Measurements from ENCODE around the gene RNU11.
"Not testable (repeated sequence)": the region's sequence is repeated elsewhere in the genome, so short reads cannot be mapped to it uniquely, and the experiment has no call there.

Gene RNU11

GRCh38 chr1:28671254-28671780, 22.9 kb downstream of the RNU11 start:
- Histone ChIP-seq H3K9me2 (ENCODE audit: low read depth, low read length) (no peaks in the 10 kb centered on the region), H3K79me2 (ENCODE audit: insufficient read depth, low read length) (peaks cover 10% of the 10 kb centered on the region), H2AFZ (ENCODE audit: low read length) (no peak overlapping the region), H4K20me1 (ENCODE audit: insufficient read depth, low read length) (no peaks in the 10 kb centered on the region), H3K9me3 (ENCODE audit: low read length) (no peaks in the 10 kb centered on the region), H3K36me3 (ENCODE audit: insufficient read depth, low read length) (no peaks in the 10 kb centered on the region), H3K4me3 (ENCODE audit: low read depth, low read length, poor library complexity, severe bottlenecking) (no peak overlapping the region), H3K4me1 (ENCODE audit: insufficient read depth, low read length, severe bottlenecking) (peaks cover 15% of the 10 kb centered on the region), H3K27me3 (ENCODE audit: insufficient read depth, low read length) (no peaks in the 10 kb centered on the region), H3K4me2 (ENCODE audit: low read length) (no peak overlapping the region), H3F3A (ENCODE audit: insufficient read depth, low read length) (no peaks in the 10 kb centered on the region), H3K27ac (ENCODE audit: low read depth, low read length, poor library complexity, severe bottlenecking) (no peak overlapping the region), H3K9ac (ENCODE audit: low read length) (no peak overlapping the region)
- TF ChIP-seq EZH2 (IDR thresholded peaks at IDR 0.05; ENCODE audit: borderline replicate concordance, low read length) (no peak), CTCF (IDR thresholded peaks at IDR 0.05; ENCODE audit: low read length) (no peak)

GRCh38 chr1:28672971-28673370, 24.6 kb downstream of the RNU11 start:
- not testable (repeated sequence) for H3K9ac ChIP-seq (ENCODE audit: low read length); H3K4me1 ChIP-seq (ENCODE audit: insufficient read depth, low read length, severe bottlenecking); H3K4me3 ChIP-seq (ENCODE audit: low read depth, low read length, poor library complexity, severe bottlenecking); H3K27ac ChIP-seq (ENCODE audit: low read depth, low read length, poor library complexity, severe bottlenecking); H2AFZ ChIP-seq (ENCODE audit: low read length); H3K4me2 ChIP-seq (ENCODE audit: low read length); H3K36me3 ChIP-seq (ENCODE audit: insufficient read depth, low read length); H4K20me1 ChIP-seq (ENCODE audit: insufficient read depth, low read length); H3K9me2 ChIP-seq (ENCODE audit: low read depth, low read length); H3K27me3 ChIP-seq (ENCODE audit: insufficient read depth, low read length); H3K79me2 ChIP-seq (ENCODE audit: insufficient read depth, low read length); H3F3A ChIP-seq (ENCODE audit: insufficient read depth, low read length); H3K9me3 ChIP-seq (ENCODE audit: low read length)

GRCh38 chr1:28675924-28676257, 27.5 kb downstream of the RNU11 start:
- no peaks in the 10 kb centered on the region for H3K9me3 ChIP-seq (ENCODE audit: low read length)
- TF ChIP-seq CTCF (IDR thresholded peaks at IDR 0.05; ENCODE audit: low read length) (no peak), EZH2 (IDR thresholded peaks at IDR 0.05; ENCODE audit: borderline replicate concordance, low read length) (no peak)
- no peaks in the 10 kb centered on the region for H3K9me2 ChIP-seq (ENCODE audit: low read depth, low read length)
- H3K27ac ChIP-seq (ENCODE audit: low read depth, low read length, poor library complexity, severe bottlenecking): no peak overlapping the region
- peaks cover 6% of the 10 kb centered on the region for H3K79me2 ChIP-seq (ENCODE audit: insufficient read depth, low read length)
- no peak overlapping the region for H3K9ac ChIP-seq (ENCODE audit: low read length)
- H3K4me1 ChIP-seq (ENCODE audit: insufficient read depth, low read length, severe bottlenecking): no peaks in the 10 kb centered on the region
- no peaks in the 10 kb centered on the region for H3K27me3 ChIP-seq (ENCODE audit: insufficient read depth, low read length)
- H4K20me1 ChIP-seq (ENCODE audit: insufficient read depth, low read length): no peaks in the 10 kb centered on the region
- H3K36me3 ChIP-seq (ENCODE audit: insufficient read depth, low read length): no peaks in the 10 kb centered on the region
- no peak overlapping the region for H2AFZ ChIP-seq (ENCODE audit: low read length)
- no peaks in the 10 kb centered on the region for H3F3A ChIP-seq (ENCODE audit: insufficient read depth, low read length)
- H3K4me3 ChIP-seq (ENCODE audit: low read depth, low read length, poor library complexity, severe bottlenecking): no peak overlapping the region
- no peak overlapping the region for H3K4me2 ChIP-seq (ENCODE audit: low read length)

GRCh38 chr1:28680151-28680550, 31.8 kb downstream of the RNU11 start:
- no peak for TF ChIP-seq CTCF (IDR thresholded peaks at IDR 0.05; ENCODE audit: low read length)
- TF ChIP-seq EZH2 (IDR thresholded peaks at IDR 0.05; ENCODE audit: borderline replicate concordance, low read length): no peak
- no peaks in the 10 kb centered on the region; the same call in 1 of the 2 replicates for H3K79me2 ChIP-seq (ENCODE audit: insufficient read depth, low read length)
- no peaks in the 10 kb centered on the region for H3F3A ChIP-seq (ENCODE audit: insufficient read depth, low read length)
- H3K4me1 ChIP-seq (ENCODE audit: insufficient read depth, low read length, severe bottlenecking): no peaks in the 10 kb centered on the region
- peaks cover 3% of the 10 kb centered on the region for H3K36me3 ChIP-seq (ENCODE audit: insufficient read depth, low read length)
- no peak overlapping the region for H3K27ac ChIP-seq (ENCODE audit: low read depth, low read length, poor library complexity, severe bottlenecking)
- no peak overlapping the region for H2AFZ ChIP-seq (ENCODE audit: low read length)
- H3K4me3 ChIP-seq (ENCODE audit: low read depth, low read length, poor library complexity, severe bottlenecking): no peak overlapping the region
- H3K9me2 ChIP-seq (ENCODE audit: low read depth, low read length): no peaks in the 10 kb centered on the region
- H3K9me3 ChIP-seq (ENCODE audit: low read length): no peaks in the 10 kb centered on the region
- H3K9ac ChIP-seq (ENCODE audit: low read length): no peak overlapping the region
- no peak overlapping the region for H3K4me2 ChIP-seq (ENCODE audit: low read length)
- H3K27me3 ChIP-seq (ENCODE audit: insufficient read depth, low read length): no peaks in the 10 kb centered on the region
- no peaks in the 10 kb centered on the region for H4K20me1 ChIP-seq (ENCODE audit: insufficient read depth, low read length)
